ENCODE results near the gene SAMD4A. TPM values are rescaled to one million over a fixed set of nuclear protein-coding genes. Genes with fewer than 3 reads are reported as not detected.

Gene SAMD4A
- total RNA-seq, 4 donors from 2014 or later = 15.3 to 40.2 (median 22.3) TPM

GRCh38 chr14:54664961-54665360 lies 98.0 kb downstream of the SAMD4A start:
- no peaks in the 10 kb centered on the region for H3K27me3 ChIP-seq
- WGBS, 2 donors (ENCODE audit: low coverage in 1 of 2) = 40 to 61% methylated on average over 2 of the region's 2 CpGs
- intact Hi-C loops (cut with DNase I; ENCODE audit: low total_unique reads) (no loop called here), in situ Hi-C loops (cut with MboI; ENCODE audit: low pct_ligation_motif_present in 1 of 4, low pct_unique_long_range_greater_than_20kb in 1 of 4, low sequenced_read_pairs in 3 of 4) (no loop called here)
- no peaks in the 10 kb centered on the region for H3K36me3 ChIP-seq
- TF ChIP-seq POLR2AphosphoS5 (IDR thresholded peaks at IDR 0.05) (no peak), EP300 (IDR thresholded peaks at IDR 0.05; ENCODE audit: low read depth) (no peak), POLR2A (IDR thresholded peaks at IDR 0.05) (no peak), CTCF (IDR thresholded peaks at IDR 0.05) (no peak)
- H3K4me1 ChIP-seq = peaks cover 0 to 6% (median 1%) of the 10 kb centered on the region in 4 donors
- H3K9me3 ChIP-seq = no peaks in the 10 kb centered on the region
- DNase-seq = no peak
- H3K4me3 ChIP-seq = no peak overlapping the region
- H3K27ac ChIP-seq = no peak overlapping the region

- no peak overlapping the region for H3K27ac ChIP-seq
These were observed 99.0 kb downstream of the SAMD4A start for GRCh38 chr14:54665946-54666345.

GRCh38 chr14:54667026-54667744 lies 100.3 kb downstream of the SAMD4A start:
- in situ Hi-C loops (cut with MboI; ENCODE audit: low pct_ligation_motif_present in 1 of 4, low pct_unique_long_range_greater_than_20kb in 1 of 4, low sequenced_read_pairs in 3 of 4) = no loop called here
- intact Hi-C loops (cut with DNase I; ENCODE audit: low total_unique reads) = no loop called here
- Histone ChIP-seq H3K4me3 (no peak overlapping the region), H3K4me1 (peaks cover 0 to 15% (median 9%) of the 10 kb centered on the region in 4 donors), H3K27ac (no peak overlapping the region), H3K36me3 (no peaks in the 10 kb centered on the region), H3K9me3 (no peaks in the 10 kb centered on the region), H3K27me3 (no peaks in the 10 kb centered on the region)
- TF ChIP-seq POLR2A (IDR thresholded peaks at IDR 0.05) (no peak), CTCF (IDR thresholded peaks at IDR 0.05) (no peak), EP300 (IDR thresholded peaks at IDR 0.05; ENCODE audit: low read depth) (no peak), POLR2AphosphoS5 (IDR thresholded peaks at IDR 0.05) (no peak)
- 78 to 91% methylated on average over 3 to 4 of the region's 4 CpGs for WGBS, 2 donors (ENCODE audit: low coverage in 1 of 2)
- no peak for DNase-seq

More at GRCh38 chr14:54665946-54666345, 99.0 kb downstream of the SAMD4A start:
- Histone ChIP-seq H3K4me1 (peaks cover 0 to 11% (median 6%) of the 10 kb centered on the region in 4 donors), H3K4me3 (no peak overlapping the region), H3K36me3 (no peaks in the 10 kb centered on the region), H3K27me3 (no peaks in the 10 kb centered on the region), H3K9me3 (no peaks in the 10 kb centered on the region)
- no peak for DNase-seq
- TF ChIP-seq POLR2A (IDR thresholded peaks at IDR 0.05) = no peak
- no peak for TF ChIP-seq POLR2AphosphoS5 (IDR thresholded peaks at IDR 0.05)
- TF ChIP-seq CTCF (IDR thresholded peaks at IDR 0.05) = no peak
- no peak for TF ChIP-seq EP300 (IDR thresholded peaks at IDR 0.05; ENCODE audit: low read depth)
- in situ Hi-C loops (cut with MboI; ENCODE audit: low pct_ligation_motif_present in 1 of 4, low pct_unique_long_range_greater_than_20kb in 1 of 4, low sequenced_read_pairs in 3 of 4) (no loop called here), intact Hi-C loops (cut with DNase I; ENCODE audit: low total_unique reads) (no loop called here)
- 87% methylated on average over 1 of the region's 1 CpG; no CpG with 5 or more reads in 1 of the 2 donors for WGBS, 2 donors (ENCODE audit: low coverage in 1 of 2)

- Histone ChIP-seq H3K27ac (no peak overlapping the region), H3K9me3 (no peaks in the 10 kb centered on the region), H3K27me3 (no peaks in the 10 kb centered on the region), H3K4me1 (peaks cover 0 to 18% (median 12%) of the 10 kb centered on the region in 4 donors), H3K4me3 (no peak overlapping the region), H3K36me3 (no peaks in the 10 kb centered on the region)
- TF ChIP-seq POLR2AphosphoS5 (IDR thresholded peaks at IDR 0.05) (no peak), POLR2A (IDR thresholded peaks at IDR 0.05) (no peak), EP300 (IDR thresholded peaks at IDR 0.05; ENCODE audit: low read depth) (no peak), CTCF (IDR thresholded peaks at IDR 0.05) (no peak)
- DNase-seq = no peak
- intact Hi-C loops (cut with DNase I; ENCODE audit: low total_unique reads) = no loop called here
- 94% methylated on average over 8 of the region's 8 CpGs; no CpG with 5 or more reads in 1 of the 2 donors for WGBS, 2 donors (ENCODE audit: low coverage in 1 of 2)
- in situ Hi-C loops (cut with MboI; ENCODE audit: low pct_ligation_motif_present in 1 of 4, low pct_unique_long_range_greater_than_20kb in 1 of 4, low sequenced_read_pairs in 3 of 4) = no loop called here
These were observed 100.8 kb downstream of the SAMD4A start for GRCh38 chr14:54667764-54668163.

Data from transverse colon (tissue), 4 donors.